GM12801 (cell line): ENCODE measurements around the gene GPR158.

Source experiments
- CTCF ChIP-seq: IDR thresholded peaks from one replicate; pipeline ENCODE4 v1.5.1; 2011; ENCODE audit warnings: control low read depth; ENCODE audit not compliant: insufficient read length; ENCODE audit errors: extremely low read depth

Gene GPR158

GRCh38 chr10:25356609-25357008 is 181.8 kb downstream of the GPR158 start:
- TF ChIP-seq CTCF = no peak

GRCh38 chr10:25357269-25357668 is 182.5 kb downstream of the GPR158 start:
- TF ChIP-seq CTCF = no peak

- no peak for TF ChIP-seq CTCF
Observed at GRCh38 chr10:25382029-25382810, 207.4 kb downstream of the GPR158 start.

GRCh38 chr10:25383686-25384085 is 208.9 kb downstream of the GPR158 start:
- no peak for TF ChIP-seq CTCF

- TF ChIP-seq CTCF = no peak
Observed at GRCh38 chr10:25384618-25385017, 209.8 kb downstream of the GPR158 start.

GRCh38 chr10:25388188-25388861 is 213.5 kb downstream of the GPR158 start:
- TF ChIP-seq CTCF = no peak

GRCh38 chr10:25388862-25389206 is 214.0 kb downstream of the GPR158 start:
- no peak for TF ChIP-seq CTCF
